D721Med (cell line): ENCODE results near the gene FBXL2.
A peak's percentile ranks its signal among the peaks of the same experiment; 100 is the strongest.

Source experiments
- DNase-seq: peaks from one replicate; pipeline ENCODE4 v3.0.0; 2011; ENCODE audit warnings: low spot score; ENCODE audit not compliant: insufficient read length
- FAIRE-seq: peaks from 2 replicates; lab custom pipeline; 2011; peaks lifted over from hg19 to GRCh38; lab: Jason Lieb, UNC
- TF ChIP-seq, protein P1 (sequence below): IDR thresholded peaks from 2 replicates; pipeline ENCODE4 v1.5.1; 2012; ENCODE audit warnings: mild to moderate bottlenecking, control low read depth; ENCODE audit not compliant: insufficient read depth; ENCODE audit errors: missing control alignments

FBXL2 gene, protein sequence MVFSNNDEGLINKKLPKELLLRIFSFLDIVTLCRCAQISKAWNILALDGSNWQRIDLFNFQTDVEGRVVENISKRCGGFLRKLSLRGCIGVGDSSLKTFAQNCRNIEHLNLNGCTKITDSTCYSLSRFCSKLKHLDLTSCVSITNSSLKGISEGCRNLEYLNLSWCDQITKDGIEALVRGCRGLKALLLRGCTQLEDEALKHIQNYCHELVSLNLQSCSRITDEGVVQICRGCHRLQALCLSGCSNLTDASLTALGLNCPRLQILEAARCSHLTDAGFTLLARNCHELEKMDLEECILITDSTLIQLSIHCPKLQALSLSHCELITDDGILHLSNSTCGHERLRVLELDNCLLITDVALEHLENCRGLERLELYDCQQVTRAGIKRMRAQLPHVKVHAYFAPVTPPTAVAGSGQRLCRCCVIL

DNA sequence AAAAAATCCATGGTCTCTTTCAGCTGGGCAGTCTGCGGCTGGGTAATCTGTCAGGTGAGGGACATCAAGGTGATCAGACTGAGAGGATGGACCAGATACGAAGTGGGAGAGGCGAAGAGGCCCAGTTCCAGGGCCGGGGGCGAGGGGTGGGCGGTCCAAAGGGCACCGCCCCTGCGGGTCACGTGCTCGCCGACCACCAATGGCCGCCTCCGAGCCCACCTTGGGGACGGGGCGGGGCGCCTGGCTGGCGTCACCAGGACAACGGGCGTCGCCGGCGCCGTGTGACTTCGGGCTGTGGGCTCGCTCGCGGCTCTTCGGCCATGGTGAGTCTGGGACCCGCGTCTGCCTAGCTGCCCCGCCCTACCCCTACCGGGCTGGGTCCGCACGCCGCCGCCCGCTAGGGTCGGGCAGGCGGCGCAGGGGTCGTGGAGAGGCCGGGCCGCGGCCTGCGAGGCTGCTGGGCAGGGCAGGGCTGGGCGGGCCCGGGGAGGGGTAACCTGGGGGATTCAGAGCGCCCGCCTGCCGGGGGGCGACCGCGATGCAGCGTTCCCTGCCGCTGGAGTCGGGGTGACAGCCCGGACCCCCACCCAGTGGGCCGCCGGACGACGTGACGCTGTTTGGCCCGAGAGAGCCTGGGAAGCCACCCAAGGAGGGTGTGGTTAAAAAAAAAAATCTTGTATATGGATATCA lies at the start of gene FBXL2:
FBXL2 (plus strand) TSS at position 250 of the 690 bp plus-strand sequence; CDS start at position 321, 71 bp downstream.
- TF ChIP-seq, protein P1, sequence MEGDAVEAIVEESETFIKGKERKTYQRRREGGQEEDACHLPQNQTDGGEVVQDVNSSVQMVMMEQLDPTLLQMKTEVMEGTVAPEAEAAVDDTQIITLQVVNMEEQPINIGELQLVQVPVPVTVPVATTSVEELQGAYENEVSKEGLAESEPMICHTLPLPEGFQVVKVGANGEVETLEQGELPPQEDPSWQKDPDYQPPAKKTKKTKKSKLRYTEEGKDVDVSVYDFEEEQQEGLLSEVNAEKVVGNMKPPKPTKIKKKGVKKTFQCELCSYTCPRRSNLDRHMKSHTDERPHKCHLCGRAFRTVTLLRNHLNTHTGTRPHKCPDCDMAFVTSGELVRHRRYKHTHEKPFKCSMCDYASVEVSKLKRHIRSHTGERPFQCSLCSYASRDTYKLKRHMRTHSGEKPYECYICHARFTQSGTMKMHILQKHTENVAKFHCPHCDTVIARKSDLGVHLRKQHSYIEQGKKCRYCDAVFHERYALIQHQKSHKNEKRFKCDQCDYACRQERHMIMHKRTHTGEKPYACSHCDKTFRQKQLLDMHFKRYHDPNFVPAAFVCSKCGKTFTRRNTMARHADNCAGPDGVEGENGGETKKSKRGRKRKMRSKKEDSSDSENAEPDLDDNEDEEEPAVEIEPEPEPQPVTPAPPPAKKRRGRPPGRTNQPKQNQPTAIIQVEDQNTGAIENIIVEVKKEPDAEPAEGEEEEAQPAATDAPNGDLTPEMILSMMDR = no peak
- peak; percentile 45 for DNase-seq

DNA sequence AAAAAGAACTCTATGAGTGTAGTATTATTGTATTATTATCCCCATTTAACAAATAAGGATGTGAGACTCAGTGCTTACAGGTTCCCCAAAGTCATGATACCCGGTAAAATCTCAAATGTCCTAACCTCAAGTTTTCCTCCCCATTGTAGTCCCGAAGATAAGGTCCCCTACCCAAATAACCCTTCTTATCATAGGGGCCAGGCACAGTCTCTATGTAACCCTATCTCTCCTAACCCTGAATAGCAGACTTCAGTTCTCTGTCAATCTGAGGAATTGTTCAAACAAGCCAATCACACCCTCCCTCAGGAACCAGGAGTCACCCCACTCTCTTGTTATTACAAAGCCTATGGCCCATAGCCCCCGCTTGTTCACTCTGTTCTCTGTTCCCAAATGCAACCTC lies 48.2 kb upstream of the FBXL2 start:
- TF ChIP-seq, protein P1 = no peak
- DNase-seq (no peak), FAIRE-seq (no peak)

More for the DNA sequence above, at the start of gene FBXL2:
- no peak for FAIRE-seq

DNA sequence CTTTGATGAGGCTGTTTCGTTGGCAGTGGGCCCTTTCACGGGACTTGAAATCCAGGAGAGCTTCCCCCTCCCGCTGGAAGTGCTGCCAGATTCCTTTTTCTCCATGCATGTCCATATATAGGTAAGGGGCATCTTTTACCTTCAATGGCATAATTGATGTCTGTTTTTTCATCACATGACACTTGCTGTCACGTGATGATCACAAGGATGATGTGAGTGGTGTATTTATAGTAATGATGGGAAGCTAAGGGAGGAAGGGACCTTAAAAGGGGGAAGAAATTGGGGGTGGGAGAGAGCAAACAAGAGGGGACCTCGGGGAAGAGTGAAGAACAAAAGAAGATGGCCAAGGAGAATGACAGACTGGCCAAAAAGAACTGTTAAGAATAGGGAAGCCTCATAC lies 47.3 kb upstream of the FBXL2 start:
- TF ChIP-seq, protein P1 = no peak
- no peak for FAIRE-seq

DNA sequence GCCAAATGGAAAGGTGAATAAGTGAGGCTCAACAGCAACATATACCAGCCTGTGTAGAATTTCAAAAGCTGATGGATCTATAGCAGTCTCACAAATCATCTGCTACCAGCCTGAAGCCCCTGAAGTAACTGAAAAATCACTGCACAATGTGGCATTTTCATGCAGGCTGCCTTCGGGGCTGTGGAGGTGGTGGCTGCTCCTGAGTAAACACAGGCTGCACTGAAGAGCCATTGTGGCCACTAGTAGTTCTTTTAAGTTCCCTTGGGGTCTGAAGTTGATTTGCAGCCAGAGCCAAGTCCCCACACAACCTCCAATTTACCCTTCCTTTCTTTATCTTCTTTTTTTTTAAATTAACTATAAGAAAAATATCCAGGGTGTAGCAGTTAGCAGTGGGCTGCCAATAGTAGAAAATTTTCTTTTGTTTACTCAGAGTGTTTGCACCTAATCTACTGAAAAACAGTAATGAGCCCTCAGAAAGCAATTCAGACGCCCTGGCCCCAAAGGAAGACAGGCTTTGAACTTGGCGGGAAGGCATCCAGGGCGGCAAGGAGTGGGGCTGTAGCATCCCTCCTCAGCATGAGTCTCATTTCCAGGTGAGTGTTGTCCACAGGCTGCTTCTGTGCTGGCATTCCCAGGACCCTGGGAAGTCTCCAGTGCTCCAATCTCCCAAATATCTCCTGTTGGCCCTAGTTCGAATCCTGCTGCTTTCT lies 45.3 kb upstream of the FBXL2 start:
- TF ChIP-seq, protein P1 = no peak
- DNase-seq (no peak), FAIRE-seq (no peak)

More for the DNA sequence above, 47.3 kb upstream of the FBXL2 start:
- no peak for DNase-seq

DNA sequence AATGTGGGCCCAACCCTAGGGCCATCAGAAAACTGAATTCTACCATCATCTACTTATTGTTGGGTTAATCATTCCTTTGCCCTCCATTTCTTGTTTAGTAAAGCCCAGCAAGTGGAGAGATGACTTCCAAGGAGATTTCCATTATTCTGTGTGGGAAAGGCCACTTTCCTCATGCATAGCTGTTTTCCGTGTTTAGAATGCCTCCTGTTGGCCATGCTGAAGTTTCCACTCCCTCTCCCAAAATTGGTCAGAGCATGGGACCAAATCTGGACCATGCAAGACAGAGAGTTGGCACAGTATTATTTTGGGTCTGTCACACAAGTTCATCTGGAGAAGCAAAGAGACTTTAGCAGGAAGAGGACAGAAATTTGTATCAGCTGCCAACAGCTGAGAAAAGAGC lies 43.4 kb upstream of the FBXL2 start:
- FAIRE-seq (no peak), DNase-seq (no peak)
- TF ChIP-seq, protein P1 = no peak

DNA sequence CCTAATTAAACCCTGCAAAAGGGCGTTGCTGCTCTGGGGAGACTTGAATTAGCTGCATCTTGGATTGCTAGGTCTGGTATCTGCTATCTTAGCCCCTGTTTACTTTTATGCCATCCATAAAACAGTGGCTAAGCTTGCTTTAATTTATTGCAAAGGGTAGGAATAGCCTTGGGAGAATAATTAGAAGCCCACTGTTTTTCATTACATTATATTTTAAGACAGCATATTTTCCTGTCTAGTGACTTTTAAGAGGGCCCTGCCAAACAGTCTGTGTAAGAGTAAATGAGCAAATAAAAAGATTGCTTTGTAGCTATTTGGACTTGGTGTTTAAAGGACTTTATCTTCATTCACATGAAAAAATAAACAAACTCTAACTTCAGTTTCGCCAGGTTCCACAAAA lies 41.2 kb upstream of the FBXL2 start:
- TF ChIP-seq, protein P1 = no peak
- DNase-seq = no peak
- FAIRE-seq = no peak
